Natural killer cell (primary cell): ENCODE data around the gene MMADHC. TPM values are rescaled to one million over a fixed set of nuclear protein-coding genes. Genes with fewer than 3 reads are reported as not detected.

Experiments used
- ATAC-seq, 3 donors: fragments of 150-1000 bp in 2 of 3; fragments of 200-7000 bp in 1 of 3; cut with Tn5 transposase; 1 replicate in 1 of 3; 2 replicates in 2 of 3; pipeline ENCODE4 v1.10.0; 2021; ENCODE audit warnings: mild to moderate bottlenecking in 2 of 3, moderate library complexity in 2 of 3
- DNase-seq, 2 donors: peaks; one replicate each; pipeline versions ENCODE4 v3.0.0 to v3.0.0-alpha.2; 2013 to 2021; ENCODE audit warnings: mixed read lengths in 1 of 2
- H3K27ac ChIP-seq: one replicate; pipeline ENCODE4 v1.5.1; 2013; ENCODE audit warnings: mild to moderate bottlenecking, low read length
- H3K27me3 ChIP-seq: one replicate; pipeline ENCODE4 v1.6.1; 2013; ENCODE audit warnings: low read length; ENCODE audit not compliant: control insufficient read depth, insufficient read depth
- H3K36me3 ChIP-seq: one replicate; pipeline ENCODE4 v1.6.1; 2013; ENCODE audit warnings: low read length; ENCODE audit not compliant: control insufficient read depth, insufficient read depth
- H3K4me1 ChIP-seq: one replicate; pipeline ENCODE4 v1.6.1; 2013; ENCODE audit warnings: low read length; ENCODE audit not compliant: control insufficient read depth, insufficient read depth
- H3K4me3 ChIP-seq: one replicate; pipeline ENCODE4 v1.5.1; 2013; ENCODE audit warnings: low read length
- H3K9me3 ChIP-seq: one replicate; pipeline ENCODE4 v1.6.1; 2013; ENCODE audit warnings: low read length; ENCODE audit not compliant: control insufficient read depth, insufficient read depth
- H3K27ac Mint-ChIP-seq, 2 donors: one replicate each; pipeline ENCODE4 v1.8.0; 2022; ENCODE audit warnings: mild to moderate bottlenecking in 2 of 2, mixed read lengths in 2 of 2, moderate library complexity in 1 of 2
- H3K27me3 Mint-ChIP-seq, 2 donors: one replicate each; pipeline ENCODE4 v1.8.0; 2022; ENCODE audit warnings: low read depth in 2 of 2, mixed read lengths in 2 of 2
- H3K36me3 Mint-ChIP-seq: one replicate; pipeline ENCODE4 v1.8.0; 2022; ENCODE audit warnings: mixed read lengths
- H3K4me1 Mint-ChIP-seq, 2 donors: one replicate each; pipeline ENCODE4 v1.8.0; 2022; ENCODE audit warnings: mixed read lengths in 2 of 2
- H3K4me3 Mint-ChIP-seq: one replicate; pipeline ENCODE4 v1.8.0; 2022; ENCODE audit warnings: mild to moderate bottlenecking, moderate library complexity, mixed read lengths
- H3K9me3 Mint-ChIP-seq, 2 donors: one replicate each; pipeline ENCODE4 v1.8.0; 2022; ENCODE audit warnings: mixed read lengths in 2 of 2
- WGBS: methylation state at CpG from one replicate; pipeline ENCODE4 v1.1.7; 2013; ENCODE audit warnings: missing lambda C conversion rate; ENCODE audit not compliant: insufficient coverage; 5-methylcytosine and 5-hydroxymethylcytosine counted together
- intact Hi-C: fragments of 100-400 bp; cut with micrococcal nuclease; formaldehyde crosslinking; loops from one replicate; pipeline ENCODE4 v1.14.2; 2022
- total RNA-seq, 4 donors: library from RNA; stranded (reverse); fragments of 120-200 nt in 1 of 4; gene quantifications; one replicate each; pipeline versions ENCODE4 v1.2.3 to v1.2.4, GENCODE V29; 2013 to 2022
- TF ChIP-seq, protein P1 (sequence below): fragments of 200-600 bp; IDR thresholded peaks from one replicate; pipeline ENCODE4 v1.8.0; 2022; ENCODE audit warnings: antibody characterized with exemption

MMADHC gene
- total RNA-seq, 3 donors from 2014 or later (not counting 1 experiment from before 2014, with no cell fraction given), result 59.6 to 73.9 (median 65.7) TPM

- Mint-ChIP-seq H3K36me3 (no peaks in the 10 kb centered on the region), H3K4me1 (peaks cover 13 to 16% of the 10 kb centered on the region in 2 donors), H3K9me3 (no peaks in the 10 kb centered on the region), H3K4me3 (no peak overlapping the region), H3K27me3 (peaks cover 31 to 33% of the 10 kb centered on the region in 2 donors), H3K27ac (no peak overlapping the region)
- no peak overlapping the region for H3K4me3 ChIP-seq
- H3K9me3 ChIP-seq, result no peaks in the 10 kb centered on the region
- DNase-seq (no peak), ATAC-seq (no peak)
- no peaks in the 10 kb centered on the region for H3K36me3 ChIP-seq
- H3K27ac ChIP-seq, result no peak overlapping the region
- peaks cover 6% of the 10 kb centered on the region for H3K4me1 ChIP-seq
- TF ChIP-seq, protein P1, sequence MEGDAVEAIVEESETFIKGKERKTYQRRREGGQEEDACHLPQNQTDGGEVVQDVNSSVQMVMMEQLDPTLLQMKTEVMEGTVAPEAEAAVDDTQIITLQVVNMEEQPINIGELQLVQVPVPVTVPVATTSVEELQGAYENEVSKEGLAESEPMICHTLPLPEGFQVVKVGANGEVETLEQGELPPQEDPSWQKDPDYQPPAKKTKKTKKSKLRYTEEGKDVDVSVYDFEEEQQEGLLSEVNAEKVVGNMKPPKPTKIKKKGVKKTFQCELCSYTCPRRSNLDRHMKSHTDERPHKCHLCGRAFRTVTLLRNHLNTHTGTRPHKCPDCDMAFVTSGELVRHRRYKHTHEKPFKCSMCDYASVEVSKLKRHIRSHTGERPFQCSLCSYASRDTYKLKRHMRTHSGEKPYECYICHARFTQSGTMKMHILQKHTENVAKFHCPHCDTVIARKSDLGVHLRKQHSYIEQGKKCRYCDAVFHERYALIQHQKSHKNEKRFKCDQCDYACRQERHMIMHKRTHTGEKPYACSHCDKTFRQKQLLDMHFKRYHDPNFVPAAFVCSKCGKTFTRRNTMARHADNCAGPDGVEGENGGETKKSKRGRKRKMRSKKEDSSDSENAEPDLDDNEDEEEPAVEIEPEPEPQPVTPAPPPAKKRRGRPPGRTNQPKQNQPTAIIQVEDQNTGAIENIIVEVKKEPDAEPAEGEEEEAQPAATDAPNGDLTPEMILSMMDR, result no peak
- intact Hi-C loops, result no loop called here
- WGBS, result 33% methylated on average over 2 of the region's 3 CpGs
- no peaks in the 10 kb centered on the region for H3K27me3 ChIP-seq
Observed at GRCh38 chr2:149601141-149601796, 13.7 kb upstream of the MMADHC start.

DNA sequence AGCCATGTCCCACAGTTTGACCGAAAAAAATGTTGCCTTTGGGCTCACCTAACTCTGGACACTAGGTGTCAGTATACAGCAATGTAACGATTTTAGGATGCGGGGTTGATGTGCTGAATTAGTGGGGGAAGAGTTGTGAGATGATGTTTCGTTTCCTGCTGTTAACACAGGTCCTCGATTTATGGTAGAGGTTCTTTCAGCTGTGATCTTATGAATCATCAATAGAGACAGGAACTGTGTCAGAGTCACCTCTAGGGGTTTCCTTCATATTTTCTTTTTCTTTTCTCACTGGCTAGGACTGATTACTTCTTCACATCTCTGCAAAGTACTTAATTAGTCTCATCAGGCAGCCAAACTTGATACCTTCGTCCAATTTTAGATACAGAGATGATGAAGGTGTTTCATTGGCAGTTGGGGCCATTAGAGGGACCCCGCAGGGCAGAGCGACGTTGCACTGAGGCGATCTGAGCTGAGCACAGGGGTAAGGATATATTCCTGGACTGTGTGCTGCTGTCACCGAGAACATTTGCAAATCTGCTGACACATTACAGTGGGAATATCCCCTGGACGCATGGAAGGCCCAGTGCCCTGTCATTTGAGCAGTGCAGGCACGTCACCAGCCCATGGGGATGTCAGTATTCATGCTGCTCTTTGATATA is 10.2 kb upstream of the MMADHC start:
- H3K9me3 Mint-ChIP-seq, result no peaks in the 10 kb centered on the region

DNA sequence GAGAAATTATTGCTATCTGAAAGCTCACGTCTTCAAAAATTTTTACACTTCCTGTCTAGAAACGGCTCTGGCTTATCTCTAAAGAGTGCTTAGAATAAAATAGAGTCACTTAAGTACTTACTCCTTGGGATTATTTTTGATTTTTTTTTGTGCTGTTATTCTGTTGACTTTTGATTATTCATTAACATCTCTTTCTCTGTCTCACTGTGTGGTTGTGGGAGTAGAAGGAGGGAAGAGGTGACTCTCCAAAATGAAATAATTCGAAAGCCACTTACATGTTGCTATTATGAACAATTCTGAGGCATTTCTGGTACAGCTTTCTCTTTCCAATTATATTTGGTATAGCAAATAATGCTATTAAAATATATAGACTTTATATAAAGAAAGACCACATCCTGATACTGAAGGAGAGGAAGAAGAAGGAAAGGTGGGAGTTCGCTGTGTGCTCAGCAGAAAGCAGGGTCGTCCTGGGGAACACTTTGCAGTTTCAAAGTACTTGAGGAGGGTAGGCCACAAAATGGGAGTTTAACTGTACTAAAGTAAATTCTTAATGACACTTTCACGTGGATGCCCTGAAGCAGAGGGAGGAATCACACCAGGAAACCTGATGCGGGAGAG is 9.6 kb upstream of the MMADHC start:
- Mint-ChIP-seq H3K4me1 (peaks cover 13 to 16% of the 10 kb centered on the region in 2 donors), H3K27ac (peak overlapping the region in 1 of 2 donors; percentile 45)

More for the DNA sequence above, 10.2 kb upstream of the MMADHC start:
- peak overlapping the region; percentile 35 to 45 for H3K27ac Mint-ChIP-seq
- peaks cover 13 to 16% of the 10 kb centered on the region in 2 donors for H3K4me1 Mint-ChIP-seq
- DNase-seq (peak; percentile 29 to 83), ATAC-seq (peak; percentile 96 to 97 (median 96))
- H3K36me3 Mint-ChIP-seq, result no peaks in the 10 kb centered on the region
- peaks cover 18 to 47% of the 10 kb centered on the region in 2 donors for H3K27me3 Mint-ChIP-seq
- peak overlapping the region; percentile 25 for H3K4me3 Mint-ChIP-seq
- Histone ChIP-seq H3K4me1 (peaks cover 6% of the 10 kb centered on the region), H3K36me3 (no peaks in the 10 kb centered on the region), H3K27me3 (no peaks in the 10 kb centered on the region), H3K9me3 (no peaks in the 10 kb centered on the region), H3K4me3 (no peak overlapping the region), H3K27ac (no peak overlapping the region)
- intact Hi-C loops, result loop anchor here (1.0 to 5.0 kb wide), 4 partner anchors 890 to 1839 kb away; partner anchors contain the start of gene RND3
- WGBS, result 45% methylated on average over 13 of the region's 13 CpGs
- TF ChIP-seq, protein P1, result peak; percentile 68

More for the DNA sequence above, 9.6 kb upstream of the MMADHC start:
- peaks cover 6% of the 10 kb centered on the region for H3K4me1 ChIP-seq
- H3K27me3 ChIP-seq, result no peaks in the 10 kb centered on the region
- TF ChIP-seq, protein P1, result no peak
- Mint-ChIP-seq H3K27me3 (peaks cover 18 to 53% of the 10 kb centered on the region in 2 donors), H3K9me3 (no peaks in the 10 kb centered on the region), H3K4me3 (no peak overlapping the region), H3K36me3 (no peaks in the 10 kb centered on the region)
- 26% methylated on average over 4 of the region's 7 CpGs for WGBS
- H3K9me3 ChIP-seq, result no peaks in the 10 kb centered on the region
- no peak overlapping the region for H3K4me3 ChIP-seq
- peak in 1 of 3 donors; percentile 4 for ATAC-seq
- intact Hi-C loops, result loop anchor here (1.0 to 5.0 kb wide), 4 partner anchors 890 to 1840 kb away; partner anchors contain the start of gene RND3
- no peak overlapping the region for H3K27ac ChIP-seq
- no peak for DNase-seq
- H3K36me3 ChIP-seq, result no peaks in the 10 kb centered on the region
